ENCODE measurements around the gene RECQL5. TPM values are rescaled to one million over a fixed set of nuclear protein-coding genes. Genes with fewer than 3 reads are reported as not detected.
"Not testable (repeated sequence)": the region's sequence is repeated elsewhere in the genome, so short reads cannot be mapped to it uniquely, and the experiment has no call there.

RECQL5 gene
- total and polyA plus RNA-seq, 2 donors (not counting 1 experiment from before 2014, with no cell fraction given): 8.4 to 26.3 TPM

GRCh38 chr17:75584849-75585175 lies 82.1 kb downstream of the RECQL5 start:
- DNase-seq (ENCODE audit: low read depth in 2 of 2): no peak
- Histone ChIP-seq H3K27me3 (ENCODE audit: control insufficient read depth, insufficient read depth, low read length) (peaks cover 27% of the 10 kb centered on the region), H3K9ac (ENCODE audit: insufficient read depth, low read length) (no peak overlapping the region), H3K79me2 (ENCODE audit: control insufficient read depth, insufficient read depth, low read length) (no peaks in the 10 kb centered on the region), H3K9me3 (ENCODE audit: control insufficient read depth, insufficient read depth, low read depth, low read length) (no peaks in the 10 kb centered on the region), H2AFZ (ENCODE audit: low read length) (no peak overlapping the region), H3K4me1 (ENCODE audit: control insufficient read depth, extremely low read depth, insufficient read depth, low read length) (no peaks in the 10 kb centered on the region), H3K27ac (ENCODE audit: insufficient read depth, low read length) (no peak overlapping the region), H3K4me2 (ENCODE audit: extremely low read depth, insufficient read depth, low read length) (no peak overlapping the region), H3K36me3 (ENCODE audit: control insufficient read depth, insufficient read depth, low read length) (no peaks in the 10 kb centered on the region), H4K20me1 (ENCODE audit: control insufficient read depth, extremely low read depth, insufficient read depth, low read length) (no peaks in the 10 kb centered on the region), H3K4me3 (replicated peaks in 1 of 4; ENCODE audit: control extremely low read depth in 1 of 4, insufficient read depth in 1 of 4, low read depth in 3 of 4, low read length in 4 of 4) (no peak overlapping the region)
- TF ChIP-seq EZH2 (IDR thresholded peaks at IDR 0.05; ENCODE audit: low read length, missing control alignments): no peak
- no peak for TF ChIP-seq CTCF (conservative IDR thresholded peaks at IDR 0.05 in 1 of 2, IDR thresholded peaks at IDR 0.05 in 1 of 2; ENCODE audit: low read depth in 1 of 2, low read length in 2 of 2)

- H2AFZ ChIP-seq (ENCODE audit: low read length); H3K79me2 ChIP-seq (ENCODE audit: control insufficient read depth, insufficient read depth, low read length): not testable (repeated sequence)
Measured at GRCh38 chr17:75583197-75583596, 83.8 kb downstream of the RECQL5 start.

GRCh38 chr17:75581121-75581725 lies 85.7 kb downstream of the RECQL5 start:
- H3K4me3 ChIP-seq (replicated peaks in 1 of 4; ENCODE audit: control extremely low read depth in 1 of 4, insufficient read depth in 1 of 4, low read depth in 3 of 4, low read length in 4 of 4); H3K27ac ChIP-seq (ENCODE audit: insufficient read depth, low read length); H3K27me3 ChIP-seq (ENCODE audit: control insufficient read depth, insufficient read depth, low read length); H3K9me3 ChIP-seq (ENCODE audit: control insufficient read depth, insufficient read depth, low read depth, low read length); H3K9ac ChIP-seq (ENCODE audit: insufficient read depth, low read length); DNase-seq (ENCODE audit: low read depth in 2 of 2); H3K4me1 ChIP-seq (ENCODE audit: control insufficient read depth, extremely low read depth, insufficient read depth, low read length); H3K36me3 ChIP-seq (ENCODE audit: control insufficient read depth, insufficient read depth, low read length); H4K20me1 ChIP-seq (ENCODE audit: control insufficient read depth, extremely low read depth, insufficient read depth, low read length); H2AFZ ChIP-seq (ENCODE audit: low read length); H3K79me2 ChIP-seq (ENCODE audit: control insufficient read depth, insufficient read depth, low read length); H3K4me2 ChIP-seq (ENCODE audit: extremely low read depth, insufficient read depth, low read length): not testable (repeated sequence)

More at GRCh38 chr17:75583197-75583596, 83.8 kb downstream of the RECQL5 start:
- not testable (repeated sequence) for H3K9ac ChIP-seq (ENCODE audit: insufficient read depth, low read length); H4K20me1 ChIP-seq (ENCODE audit: control insufficient read depth, extremely low read depth, insufficient read depth, low read length); H3K4me1 ChIP-seq (ENCODE audit: control insufficient read depth, extremely low read depth, insufficient read depth, low read length); H3K36me3 ChIP-seq (ENCODE audit: control insufficient read depth, insufficient read depth, low read length); H3K4me3 ChIP-seq (replicated peaks in 1 of 4; ENCODE audit: control extremely low read depth in 1 of 4, insufficient read depth in 1 of 4, low read depth in 3 of 4, low read length in 4 of 4); DNase-seq (ENCODE audit: low read depth in 2 of 2); H3K27ac ChIP-seq (ENCODE audit: insufficient read depth, low read length); H3K9me3 ChIP-seq (ENCODE audit: control insufficient read depth, insufficient read depth, low read depth, low read length); H3K4me2 ChIP-seq (ENCODE audit: extremely low read depth, insufficient read depth, low read length)
- H3K27me3 ChIP-seq (ENCODE audit: control insufficient read depth, insufficient read depth, low read length): peaks cover 22% of the 10 kb centered on the region

Other genes with a start within 250 kb of the RECQL5 start
- gene TMEM94, start 210.5 kb downstream of the RECQL5 start, total RNA-seq: 19.8 and 35.0 TPM in 2 replicates
- gene TMEM94, start 210.5 kb downstream of the RECQL5 start, polyA plus RNA-seq: 18.3 and 25.2 TPM in 2 replicates
- 4.9 and 8.3 TPM in 2 replicates for gene CASKIN2, start 151.6 kb downstream of the RECQL5 start, total RNA-seq
- 3.4 and 4.5 TPM in 2 replicates for gene CASKIN2, start 151.6 kb downstream of the RECQL5 start, polyA plus RNA-seq
- 7.8 and 10.0 TPM in 2 replicates for gene TSEN54, start 150.6 kb downstream of the RECQL5 start, total RNA-seq
- 5.3 and 10.1 TPM in 2 replicates for gene TSEN54, start 150.6 kb downstream of the RECQL5 start, polyA plus RNA-seq
- 0.26 and 0.33 TPM in 2 replicates for gene LLGL2, start 141.5 kb downstream of the RECQL5 start, total RNA-seq
- gene LLGL2, start 141.5 kb downstream of the RECQL5 start, polyA plus RNA-seq: 0.02 and 0.03 TPM in 2 replicates
- gene MYO15B, start 79.4 kb downstream of the RECQL5 start, total RNA-seq: 4.6 and 14.4 TPM in 2 replicates
- 0.17 and 0.49 TPM in 2 replicates for gene MYO15B, start 79.4 kb downstream of the RECQL5 start, polyA plus RNA-seq
- under 0.01 and 0.17 TPM in 2 replicates for gene SMIM5, start 33.7 kb downstream of the RECQL5 start, total RNA-seq
- 0.05 TPM in 1 of 2 replicates, not detected in the other for gene SMIM5, start 33.7 kb downstream of the RECQL5 start, polyA plus RNA-seq
- 40.6 and 43.9 TPM in 2 replicates for gene SAP30BP, start 184 bp upstream of the RECQL5 start, total RNA-seq
- gene SAP30BP, start 184 bp upstream of the RECQL5 start, polyA plus RNA-seq: 61.0 and 84.5 TPM in 2 replicates
- gene ITGB4, start 54.3 kb upstream of the RECQL5 start, total RNA-seq: 0.17 and 0.26 TPM in 2 replicates
- gene ITGB4, start 54.3 kb upstream of the RECQL5 start, polyA plus RNA-seq: 0.17 and 0.58 TPM in 2 replicates
- gene GALK1, start 98.0 kb upstream of the RECQL5 start, total RNA-seq: 36.7 and 62.8 TPM in 2 replicates
- gene GALK1, start 98.0 kb upstream of the RECQL5 start, polyA plus RNA-seq: 8.6 and 10.2 TPM in 2 replicates
- 11.3 and 15.0 TPM in 2 replicates for gene UNK, start 117.7 kb upstream of the RECQL5 start, total RNA-seq
- gene UNK, start 117.7 kb upstream of the RECQL5 start, polyA plus RNA-seq: 15.2 and 18.0 TPM in 2 replicates
- gene UNC13D, start 177.2 kb upstream of the RECQL5 start, total RNA-seq: 1.5 TPM in 2 replicates
- gene UNC13D, start 177.2 kb upstream of the RECQL5 start, polyA plus RNA-seq: 0.12 and 0.22 TPM in 2 replicates
- 20.5 and 39.5 TPM in 2 replicates for gene WBP2, start 188.2 kb upstream of the RECQL5 start, total RNA-seq
- 53.4 and 56.1 TPM in 2 replicates for gene WBP2, start 188.2 kb upstream of the RECQL5 start, polyA plus RNA-seq
- 16.0 and 18.2 TPM in 2 replicates for gene TRIM47, start 211.4 kb upstream of the RECQL5 start, total RNA-seq
- gene TRIM47, start 211.4 kb upstream of the RECQL5 start, polyA plus RNA-seq: 2.2 and 4.8 TPM in 2 replicates
- 15.9 and 17.2 TPM in 2 replicates for gene TRIM65, start 229.8 kb upstream of the RECQL5 start, total RNA-seq
- gene TRIM65, start 229.8 kb upstream of the RECQL5 start, polyA plus RNA-seq: 4.3 TPM in 2 replicates
- 30.8 and 36.0 TPM in 2 replicates for gene MRPL38, start 237.7 kb upstream of the RECQL5 start, total RNA-seq
- 19.3 and 29.7 TPM in 2 replicates for gene MRPL38, start 237.7 kb upstream of the RECQL5 start, polyA plus RNA-seq

Measured in fibroblast of lung (primary cell).